Effector memory CD4-positive, alpha-beta T cell (primary cell): ENCODE data around the gene CDH26.
"Not testable (repeated sequence)": the region's sequence is repeated elsewhere in the genome, so short reads cannot be mapped to it uniquely, and the experiment has no call there.

ENCODE experiments used
- DNase-seq, 3 donors: peaks; one replicate each; pipeline ENCODE4 v3.0.0-alpha.2; 2020
- H3K27ac ChIP-seq: 2 replicates; pipeline ENCODE4 v1.7.0; 2013; ENCODE audit warnings: mild to moderate bottlenecking, low read length, moderate library complexity; ENCODE audit not compliant: insufficient read depth, poor library complexity, severe bottlenecking
- H3K27me3 ChIP-seq: replicated peaks from 2 replicates; pipeline ENCODE4 v1.7.0; 2013; ENCODE audit warnings: mild to moderate bottlenecking, low read length; ENCODE audit not compliant: insufficient read depth, control insufficient read depth, poor library complexity, severe bottlenecking
- H3K36me3 ChIP-seq: 2 replicates; pipeline ENCODE4 v1.7.0; 2013; ENCODE audit warnings: mild to moderate bottlenecking, low read length, moderate library complexity; ENCODE audit not compliant: control insufficient read depth, insufficient read depth
- H3K4me1 ChIP-seq: 2 replicates; pipeline ENCODE4 v1.7.0; 2013; ENCODE audit warnings: low read length, mild to moderate bottlenecking; ENCODE audit not compliant: control insufficient read depth, insufficient read depth, poor library complexity, severe bottlenecking
- H3K4me3 ChIP-seq: 2 replicates; pipeline ENCODE4 v1.7.0; 2013; ENCODE audit warnings: low read length, low read depth, mild to moderate bottlenecking; ENCODE audit not compliant: insufficient read depth, poor library complexity, severe bottlenecking
- H3K9me3 ChIP-seq: 2 replicates; pipeline ENCODE4 v1.7.0; 2013; ENCODE audit warnings: mild to moderate bottlenecking, low read length, moderate library complexity; ENCODE audit not compliant: control insufficient read depth

CDH26 gene

GRCh38 chr20:60040471-60041162 lies 82.4 kb downstream of the CDH26 start:
- Histone ChIP-seq H3K4me1 (no peaks in the 10 kb centered on the region), H3K27ac (no peak overlapping the region), H3K27me3 (no peaks in the 10 kb centered on the region), H3K9me3 (no peaks in the 10 kb centered on the region), H3K4me3 (no peak overlapping the region), H3K36me3 (no peaks in the 10 kb centered on the region)
- no peak for DNase-seq

GRCh38 chr20:60041436-60042165 lies 83.4 kb downstream of the CDH26 start:
- not testable (repeated sequence) for H3K4me3 ChIP-seq, H3K27ac ChIP-seq, H3K4me1 ChIP-seq, H3K36me3 ChIP-seq, H3K9me3 ChIP-seq, DNase-seq, H3K27me3 ChIP-seq

- DNase-seq, result no peak
- Histone ChIP-seq H3K9me3 (no peaks in the 10 kb centered on the region), H3K4me3 (no peak overlapping the region), H3K36me3 (no peaks in the 10 kb centered on the region), H3K4me1 (no peaks in the 10 kb centered on the region), H3K27ac (no peak overlapping the region), H3K27me3 (no peaks in the 10 kb centered on the region)
Measured at GRCh38 chr20:60043435-60043834, 85.2 kb downstream of the CDH26 start.

GRCh38 chr20:60046011-60046413 lies 87.8 kb downstream of the CDH26 start:
- Histone ChIP-seq H3K9me3 (no peaks in the 10 kb centered on the region), H3K27ac (no peak overlapping the region), H3K4me1 (no peaks in the 10 kb centered on the region), H3K36me3 (no peaks in the 10 kb centered on the region), H3K27me3 (no peaks in the 10 kb centered on the region), H3K4me3 (no peak overlapping the region)
- DNase-seq, result no peak

- Histone ChIP-seq H3K4me3 (no peak overlapping the region), H3K4me1 (no peaks in the 10 kb centered on the region), H3K27me3 (no peaks in the 10 kb centered on the region), H3K27ac (no peak overlapping the region), H3K9me3 (no peaks in the 10 kb centered on the region), H3K36me3 (no peaks in the 10 kb centered on the region)
- no peak for DNase-seq
Measured at GRCh38 chr20:60046436-60046835, 88.2 kb downstream of the CDH26 start.

- no peak for DNase-seq
- Histone ChIP-seq H3K36me3 (no peaks in the 10 kb centered on the region), H3K4me1 (no peaks in the 10 kb centered on the region), H3K27ac (no peak overlapping the region), H3K27me3 (no peaks in the 10 kb centered on the region), H3K4me3 (no peak overlapping the region), H3K9me3 (no peaks in the 10 kb centered on the region)
Measured at GRCh38 chr20:60046860-60047259, 88.6 kb downstream of the CDH26 start.

- H3K4me3 ChIP-seq, result no peak overlapping the region
- H3K27ac ChIP-seq, result no peak overlapping the region
- H3K36me3 ChIP-seq, result no peaks in the 10 kb centered on the region
- H3K27me3 ChIP-seq, result no peaks in the 10 kb centered on the region
- no peaks in the 10 kb centered on the region for H3K4me1 ChIP-seq
- H3K9me3 ChIP-seq, result no peaks in the 10 kb centered on the region
- no peak for DNase-seq
Measured at GRCh38 chr20:60048634-60049521, 90.7 kb downstream of the CDH26 start.

GRCh38 chr20:60049601-60050000 lies 91.4 kb downstream of the CDH26 start:
- no peaks in the 10 kb centered on the region for H3K36me3 ChIP-seq
- peaks cover 1% of the 10 kb centered on the region for H3K4me1 ChIP-seq
- H3K9me3 ChIP-seq, result no peaks in the 10 kb centered on the region
- H3K4me3 ChIP-seq, result no peak overlapping the region
- H3K27me3 ChIP-seq, result no peaks in the 10 kb centered on the region
- H3K27ac ChIP-seq, result no peak overlapping the region
- DNase-seq, result no peak

- no peaks in the 10 kb centered on the region for H3K36me3 ChIP-seq
- no peaks in the 10 kb centered on the region for H3K27me3 ChIP-seq
Measured at GRCh38 chr20:60050193-60050947, 92.1 kb downstream of the CDH26 start.

More at GRCh38 chr20:60050193-60050947, 92.1 kb downstream of the CDH26 start:
- Histone ChIP-seq H3K4me1 (peaks cover 9% of the 10 kb centered on the region), H3K4me3 (no peak overlapping the region), H3K9me3 (no peaks in the 10 kb centered on the region), H3K27ac (no peak overlapping the region)
- DNase-seq, result no peak
